Cerebellar cortex (tissue), 1 donor: ENCODE measurements around the gene ZNF655.
"Not testable (repeated sequence)": the region's sequence is repeated elsewhere in the genome, so short reads cannot be mapped to it uniquely, and the experiment has no call there.

Source experiments
- DNase-seq: peaks from one replicate; pipeline ENCODE4 v3.0.0-alpha.2; 2015; ENCODE audit warnings: low spot score

Gene ZNF655

GRCh38 chr7:99560834-99561736, 2.6 kb downstream of the ZNF655 start:
- no peak for DNase-seq

GRCh38 chr7:99561737-99562051, 3.3 kb downstream of the ZNF655 start:
- no peak for DNase-seq

GRCh38 chr7:99562114-99562784, 3.8 kb downstream of the ZNF655 start:
- no peak for DNase-seq

GRCh38 chr7:99562832-99563231, 4.4 kb downstream of the ZNF655 start:
- no peak for DNase-seq

GRCh38 chr7:99563650-99564049, 5.2 kb downstream of the ZNF655 start:
- DNase-seq: no peak

- not testable (repeated sequence) for DNase-seq
Observed at GRCh38 chr7:99568770-99569169, 10.3 kb downstream of the ZNF655 start.

GRCh38 chr7:99571768-99572167, 13.3 kb downstream of the ZNF655 start:
- DNase-seq: no peak

GRCh38 chr7:99573257-99573656, 14.8 kb downstream of the ZNF655 start:
- DNase-seq: no peak

GRCh38 chr7:99576251-99576650, 17.8 kb downstream of the ZNF655 start:
- DNase-seq: no peak

GRCh38 chr7:99579281-99579955, 21.0 kb downstream of the ZNF655 start:
- DNase-seq: peak; percentile 28

GRCh38 chr7:99579956-99580777, 21.7 kb downstream of the ZNF655 start:
- DNase-seq: peak; percentile 72

- not testable (repeated sequence) for DNase-seq
Observed at GRCh38 chr7:99580778-99581332, 22.4 kb downstream of the ZNF655 start.

- DNase-seq: no peak
Observed at GRCh38 chr7:99588868-99589267, 30.4 kb downstream of the ZNF655 start.

- no peak for DNase-seq
Observed at GRCh38 chr7:99594948-99595745, 36.7 kb downstream of the ZNF655 start.

- no peak for DNase-seq
Observed at GRCh38 chr7:99596408-99596955, 38.0 kb downstream of the ZNF655 start.

GRCh38 chr7:99597762-99598501, 39.5 kb downstream of the ZNF655 start, which contains the start of gene TMEM225B:
TSS of gene TMEM225B (plus strand) at chr7:99598267. CDS start at chr7:99604389, 6,122 bp downstream.
- DNase-seq: no peak

GRCh38 chr7:99599836-99600235, 41.4 kb downstream of the ZNF655 start:
- DNase-seq: no peak

GRCh38 chr7:99601656-99602310, 43.3 kb downstream of the ZNF655 start:
- DNase-seq: no peak

- no peak for DNase-seq
Observed at GRCh38 chr7:99605527-99605926, 47.1 kb downstream of the ZNF655 start.
